Smooth muscle cell (in vitro differentiated cells): ENCODE measurements around the gene NECAP2. TPM values are rescaled to one million over a fixed set of nuclear protein-coding genes. Genes with fewer than 3 reads are reported as not detected.
"Not testable (repeated sequence)": the region's sequence is repeated elsewhere in the genome, so short reads cannot be mapped to it uniquely, and the experiment has no call there.

Experiments
- DNase-seq: peaks from one replicate; lab custom pipeline; 2025; ENCODE audit not compliant: unreplicated experiment; lab: John Stamatoyannopoulos, UW
- H2AFZ ChIP-seq: fragments of 200-600 bp; sonication (generic); 2 replicates; pipeline ENCODE4 v1.6.0; 2016; ENCODE audit warnings: antibody characterized with exemption, low read depth, mild to moderate bottlenecking
- H3F3A ChIP-seq: fragments of 200-600 bp; sonication (generic); 2 replicates; pipeline ENCODE4 v1.6.0; 2017; ENCODE audit warnings: antibody characterized with exemption, low read depth
- H3K27ac ChIP-seq: fragments of 200-600 bp; sonication (generic); 2 replicates; pipeline ENCODE4 v1.5.1; 2016; ENCODE audit warnings: low read depth, mild to moderate bottlenecking
- H3K27me3 ChIP-seq: fragments of 200-600 bp; sonication (generic); 2 replicates; pipeline ENCODE4 v1.6.1; 2016; ENCODE audit warnings: low read depth, mild to moderate bottlenecking
- H3K36me3 ChIP-seq: fragments of 200-600 bp; sonication (generic); 2 replicates; pipeline ENCODE4 v1.5.1; 2016; ENCODE audit warnings: low read depth
- H3K4me1 ChIP-seq: fragments of 200-600 bp; sonication (generic); 2 replicates; pipeline ENCODE4 v1.5.1; 2016; ENCODE audit warnings: low read depth
- H3K4me2 ChIP-seq: fragments of 200-600 bp; sonication (generic); 2 replicates; pipeline ENCODE4 v1.6.0; 2016; ENCODE audit warnings: mild to moderate bottlenecking
- H3K4me3 ChIP-seq: fragments of 200-600 bp; sonication (generic); 2 replicates; pipeline ENCODE4 v1.5.1; 2016; ENCODE audit warnings: mild to moderate bottlenecking
- H3K79me2 ChIP-seq: fragments of 200-600 bp; sonication (generic); 2 replicates; pipeline ENCODE4 v1.6.0; 2016; ENCODE audit warnings: low read depth, mild to moderate bottlenecking
- H3K9ac ChIP-seq: fragments of 200-600 bp; sonication (generic); 2 replicates; pipeline ENCODE4 v1.6.0; 2016; ENCODE audit warnings: low read depth
- H3K9me3 ChIP-seq: fragments of 200-600 bp; sonication (generic); replicated peaks from 2 replicates; pipeline ENCODE4 v1.5.1; 2016; ENCODE audit warnings: low read depth
- H4K20me1 ChIP-seq: fragments of 200-600 bp; sonication (generic); 2 replicates; pipeline ENCODE4 v1.6.0; 2016; ENCODE audit warnings: low read depth
- CTCF ChIP-seq: fragments of 200-600 bp; sonication (generic); IDR thresholded peaks from 2 replicates; pipeline ENCODE4 v1.5.1; 2017; ENCODE audit warnings: borderline replicate concordance, mild to moderate bottlenecking, antibody characterized with exemption; ENCODE audit not compliant: insufficient read depth, poor library complexity, severe bottlenecking
- WGBS: methylation state at CpG from one replicate; pipeline ENCODE4 v1.1.7; 2016; ENCODE audit warnings: low lambda C conversion rate; 5-methylcytosine and 5-hydroxymethylcytosine counted together
- polyA plus RNA-seq: library from polyadenylated mRNA; unstranded; fragments of >200 nt; fragmentation: Nextera tagmentation; extraction: Ambion mirVana; gene quantifications from 2 replicates; pipeline ENCODE4 v1.2.1, GENCODE V29; 2016
- total RNA-seq: library from RNA; depleted of rRNA; stranded (reverse); fragments of >200 nt; gene quantifications from 2 replicates; pipeline ENCODE4 v1.2.3, GENCODE V29; 2014

NECAP2 gene
- total and polyA plus RNA-seq, 2 experiments from 2014 or later: 49.5 to 60.0 TPM

DNA sequence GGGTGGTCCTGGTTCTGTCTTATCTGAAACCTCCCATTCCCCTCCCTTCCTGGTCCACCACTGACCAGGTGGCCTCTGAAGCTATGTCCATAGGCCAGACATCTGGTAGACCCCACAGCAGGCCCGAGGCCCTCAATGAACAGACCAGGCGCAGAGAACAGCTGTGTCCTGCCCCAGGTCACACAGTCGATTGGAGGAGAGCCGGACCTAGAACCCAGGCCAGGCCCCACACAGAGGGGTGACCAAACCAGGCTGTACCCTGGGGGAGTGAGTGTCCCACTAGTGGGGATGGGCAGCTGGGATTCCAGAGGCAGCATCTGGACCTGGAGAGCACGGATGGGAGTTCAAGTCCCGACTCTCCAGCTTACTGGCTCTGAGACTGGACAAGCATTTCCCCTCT lies 44.4 kb downstream of the NECAP2 start:
- no peak overlapping the region for H3K9ac ChIP-seq
- no peak overlapping the region for H3K27ac ChIP-seq
- H3K4me1 ChIP-seq: no peaks in the 10 kb centered on the region
- H3K4me2 ChIP-seq: no peak overlapping the region
- DNase-seq: no peak
- WGBS: 94% methylated on average over 6 of the region's 6 CpGs
- no peak overlapping the region for H3K4me3 ChIP-seq
- no peaks in the 10 kb centered on the region for H3K27me3 ChIP-seq
- H3K79me2 ChIP-seq: no peaks in the 10 kb centered on the region
- H2AFZ ChIP-seq: no peak overlapping the region
- no peaks in the 10 kb centered on the region for H3K36me3 ChIP-seq
- TF ChIP-seq CTCF: no peak
- H3K9me3 ChIP-seq: no peaks in the 10 kb centered on the region
- no peaks in the 10 kb centered on the region for H3F3A ChIP-seq
- no peaks in the 10 kb centered on the region for H4K20me1 ChIP-seq

GRCh38 chr1:16486316-16486715 lies 45.8 kb downstream of the NECAP2 start:
- H3F3A ChIP-seq, H3K36me3 ChIP-seq, H2AFZ ChIP-seq, H4K20me1 ChIP-seq, H3K27ac ChIP-seq, H3K79me2 ChIP-seq, H3K9me3 ChIP-seq, H3K27me3 ChIP-seq, H3K9ac ChIP-seq, DNase-seq, H3K4me3 ChIP-seq, H3K4me2 ChIP-seq, H3K4me1 ChIP-seq: not testable (repeated sequence)
- 98% methylated on average over 8 of the region's 8 CpGs for WGBS

DNA sequence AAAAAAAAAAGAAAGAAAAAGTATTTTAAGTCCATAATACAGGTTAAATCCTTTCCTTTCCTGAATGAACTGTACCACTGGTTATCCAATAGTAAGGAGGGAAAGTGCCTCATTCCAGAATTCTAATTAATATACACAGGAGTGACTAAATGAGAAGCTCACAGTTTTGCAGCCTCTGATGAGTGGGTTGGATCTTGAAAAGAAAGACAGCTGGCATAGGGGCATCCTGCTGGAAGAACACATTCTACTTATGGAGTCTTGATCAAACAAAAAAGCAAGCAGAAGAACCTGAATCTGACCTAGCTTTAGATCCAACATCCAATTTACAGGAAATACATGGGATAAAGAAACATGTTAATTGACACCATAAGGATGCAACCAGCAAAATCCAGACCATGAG lies 46.5 kb downstream of the NECAP2 start:
- not testable (repeated sequence) for H3K79me2 ChIP-seq, H3K27me3 ChIP-seq, H2AFZ ChIP-seq, H3F3A ChIP-seq, H3K4me1 ChIP-seq, H3K9ac ChIP-seq, H3K27ac ChIP-seq, H3K9me3 ChIP-seq, H3K4me3 ChIP-seq, H4K20me1 ChIP-seq, H3K4me2 ChIP-seq, H3K36me3 ChIP-seq, DNase-seq

DNA sequence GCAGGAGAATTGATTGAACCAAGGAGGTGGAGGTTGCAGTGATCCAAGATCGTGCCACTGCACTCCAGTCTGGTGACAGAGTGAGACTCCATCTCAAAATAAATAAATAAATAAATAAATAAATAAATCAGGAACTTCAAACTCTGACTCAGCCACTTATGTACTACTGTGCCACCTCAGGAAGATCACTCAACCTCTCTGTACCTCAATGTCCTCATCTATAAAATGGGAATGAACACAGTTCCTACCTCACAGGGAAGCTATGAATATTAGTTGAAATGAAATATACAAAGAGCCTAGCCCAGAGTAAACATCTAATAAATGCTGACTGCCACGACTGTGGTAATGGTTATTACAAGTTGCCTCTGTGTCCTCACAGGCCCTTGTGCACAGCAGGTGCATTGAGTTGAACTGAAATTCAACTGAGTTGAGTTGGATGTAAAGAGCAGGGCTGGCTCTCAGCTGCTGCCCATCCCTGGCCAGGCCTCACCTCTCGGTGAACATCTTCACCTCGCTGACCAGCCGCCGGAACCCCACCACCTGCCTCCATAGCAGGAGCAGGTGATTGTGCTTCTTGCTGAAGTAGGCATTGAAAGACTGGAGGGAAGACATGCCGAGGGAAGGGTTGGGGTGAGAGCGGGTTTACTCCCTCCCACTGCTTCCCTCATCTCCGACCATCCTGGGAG lies 48.8 kb downstream of the NECAP2 start:
- not testable (repeated sequence) for H3K9ac ChIP-seq, H3K27me3 ChIP-seq, H3K36me3 ChIP-seq, H2AFZ ChIP-seq, H3K4me3 ChIP-seq, DNase-seq, H3K9me3 ChIP-seq, H3F3A ChIP-seq, H3K4me1 ChIP-seq, H3K79me2 ChIP-seq, H3K4me2 ChIP-seq, H3K27ac ChIP-seq
- peaks cover 10% of the 10 kb centered on the region for H4K20me1 ChIP-seq
- 97% methylated on average over 9 of the region's 9 CpGs for WGBS

DNA sequence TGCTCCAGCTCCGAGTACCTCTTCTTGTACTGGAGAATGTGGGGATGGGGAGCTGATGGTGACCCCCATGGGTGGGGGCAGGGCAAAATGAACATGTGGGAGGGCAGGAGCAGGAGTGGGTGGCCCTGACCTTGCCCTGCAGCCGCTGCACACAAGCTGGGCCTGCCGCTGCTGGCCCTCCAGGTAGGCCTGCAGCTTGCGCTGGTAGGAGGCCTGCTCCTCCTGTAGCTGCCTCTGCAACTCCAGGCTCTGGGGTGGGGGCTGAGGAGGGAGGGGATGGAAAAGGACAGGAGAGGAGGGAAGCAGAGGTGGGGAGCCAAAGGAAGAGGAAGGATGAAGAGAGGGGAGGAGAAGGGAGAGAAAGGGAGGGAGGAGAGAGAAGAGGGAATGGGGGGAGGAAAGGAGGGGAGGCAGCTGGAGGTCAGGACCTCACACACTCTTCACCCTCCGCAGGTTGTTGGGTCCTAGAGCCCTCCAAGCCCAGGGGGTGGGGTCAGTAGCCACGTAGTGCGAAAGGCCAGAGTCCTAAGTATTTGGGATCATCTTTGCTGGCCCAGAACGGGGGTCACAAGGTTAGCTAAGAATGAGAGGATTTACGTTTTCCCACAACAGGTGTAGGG lies 50.6 kb downstream of the NECAP2 start:
- H4K20me1 ChIP-seq: peaks cover 10% of the 10 kb centered on the region
- no peak overlapping the region for H3K4me2 ChIP-seq
- H3K27ac ChIP-seq: no peak overlapping the region
- H3K9ac ChIP-seq: no peak overlapping the region
- DNase-seq: no peak
- peaks cover 3% of the 10 kb centered on the region for H3K4me1 ChIP-seq
- no peaks in the 10 kb centered on the region for H3K36me3 ChIP-seq
- 73% methylated on average over 5 of the region's 9 CpGs for WGBS
- H3K27me3 ChIP-seq: no peaks in the 10 kb centered on the region
- TF ChIP-seq CTCF: no peak
- no peak overlapping the region for H2AFZ ChIP-seq
- H3F3A ChIP-seq: no peaks in the 10 kb centered on the region
- no peaks in the 10 kb centered on the region for H3K9me3 ChIP-seq
- H3K4me3 ChIP-seq: no peak overlapping the region
- no peaks in the 10 kb centered on the region for H3K79me2 ChIP-seq

DNA sequence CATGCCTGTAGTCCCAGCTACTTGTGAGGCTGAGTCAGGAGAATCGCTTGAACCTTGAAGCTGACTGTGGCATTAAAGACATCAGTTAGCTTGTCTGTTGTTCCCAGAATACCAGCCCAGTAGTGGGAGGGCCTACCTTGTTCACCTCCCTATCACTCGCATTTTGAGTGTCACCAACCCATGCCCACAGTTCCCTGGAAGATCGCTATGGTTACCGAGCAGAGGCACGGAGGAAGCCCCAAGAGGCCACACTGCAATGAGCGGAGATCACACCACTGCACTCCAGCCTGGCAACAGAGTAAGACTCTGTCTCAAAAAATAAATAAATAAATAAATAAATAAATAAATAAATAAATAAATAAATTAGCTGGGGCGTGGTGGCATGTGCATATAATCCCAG lies 52.4 kb downstream of the NECAP2 start:
- H3K9me3 ChIP-seq, H3K4me3 ChIP-seq, H2AFZ ChIP-seq, H3F3A ChIP-seq, H3K36me3 ChIP-seq, DNase-seq, H3K4me2 ChIP-seq, H3K27me3 ChIP-seq, H3K27ac ChIP-seq, H3K4me1 ChIP-seq, H3K9ac ChIP-seq, H3K79me2 ChIP-seq: not testable (repeated sequence)
- 93% methylated on average over 7 of the region's 7 CpGs for WGBS
- H4K20me1 ChIP-seq: peaks cover 10% of the 10 kb centered on the region

DNA sequence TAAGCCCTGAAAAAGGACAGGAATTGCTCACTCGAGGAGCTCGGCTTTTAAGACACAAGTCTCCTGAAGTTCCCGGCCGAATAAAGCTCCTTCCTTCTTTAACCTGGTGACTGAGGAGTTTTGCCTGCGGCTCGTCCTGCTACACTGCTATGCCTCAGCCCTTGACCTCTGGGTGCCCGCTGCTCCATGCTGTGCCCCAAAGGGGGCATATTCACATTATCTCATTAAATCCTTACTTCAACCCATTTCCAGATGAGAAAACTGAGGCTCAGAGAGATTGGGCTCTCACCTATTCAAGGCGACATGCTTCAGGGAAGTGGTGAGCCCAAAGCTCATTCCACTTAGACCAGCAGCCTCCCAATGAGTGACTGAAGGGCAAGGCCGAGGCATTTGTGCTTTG lies 53.2 kb downstream of the NECAP2 start:
- H3K36me3 ChIP-seq, H3K9me3 ChIP-seq, H3K4me2 ChIP-seq, H3K27me3 ChIP-seq, H3K9ac ChIP-seq, H2AFZ ChIP-seq, H3K4me3 ChIP-seq, DNase-seq, H3K4me1 ChIP-seq, H3K79me2 ChIP-seq, H3F3A ChIP-seq, H3K27ac ChIP-seq: not testable (repeated sequence)
- peaks cover 10% of the 10 kb centered on the region for H4K20me1 ChIP-seq
- WGBS: 93% methylated on average over 9 of the region's 9 CpGs
